Tongue (tissue), 2 donors: ENCODE results near the gene ME3. TPM values are rescaled to one million over a fixed set of nuclear protein-coding genes. Genes with fewer than 3 reads are reported as not detected.

Experiments
- DNase-seq: peaks from one replicate; pipeline ENCODE4 v3.0.0-alpha.2; 2015
- total RNA-seq: library from RNA; depleted of rRNA; stranded (reverse); fragments of >200 nt; gene quantifications from one replicate; pipeline ENCODE4 v1.2.3, GENCODE V29; 2014

Gene ME3
- total RNA-seq: 18.2 TPM

DNA sequence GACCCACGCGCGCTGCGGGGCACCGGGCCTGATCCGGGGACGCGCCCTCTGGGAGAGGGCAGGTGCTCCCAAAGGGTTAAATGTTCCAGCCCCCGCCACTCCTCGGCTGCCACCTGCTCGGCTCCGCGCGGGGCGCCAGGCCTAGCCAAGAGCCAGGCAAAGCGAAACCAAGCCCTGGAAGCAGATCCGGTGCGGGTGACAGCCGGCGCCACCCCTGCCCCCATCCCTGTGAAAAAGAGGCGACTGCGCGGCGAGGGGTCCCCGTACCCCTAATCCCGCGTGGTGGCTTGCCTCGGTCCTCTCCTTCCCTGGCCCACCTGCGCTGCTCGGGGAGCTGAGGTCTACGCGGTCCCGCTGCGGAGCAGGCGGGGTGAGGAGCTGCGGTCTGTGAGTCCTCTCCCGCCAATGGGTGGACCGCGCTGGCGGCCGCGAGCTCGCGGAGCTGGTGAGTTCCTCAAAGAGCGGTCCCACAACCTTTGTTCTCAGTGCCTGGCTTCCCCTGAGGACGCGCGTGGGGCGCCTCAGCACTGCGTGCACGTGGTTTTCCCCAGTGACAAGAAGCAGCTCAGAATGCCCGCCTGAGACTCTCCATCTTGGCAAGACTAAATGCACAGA lies at the start of gene ME3:
TSS of gene ME3 (minus strand) at position 610 of the 615 bp plus-strand sequence.
- DNase-seq: peak; percentile 80

DNA sequence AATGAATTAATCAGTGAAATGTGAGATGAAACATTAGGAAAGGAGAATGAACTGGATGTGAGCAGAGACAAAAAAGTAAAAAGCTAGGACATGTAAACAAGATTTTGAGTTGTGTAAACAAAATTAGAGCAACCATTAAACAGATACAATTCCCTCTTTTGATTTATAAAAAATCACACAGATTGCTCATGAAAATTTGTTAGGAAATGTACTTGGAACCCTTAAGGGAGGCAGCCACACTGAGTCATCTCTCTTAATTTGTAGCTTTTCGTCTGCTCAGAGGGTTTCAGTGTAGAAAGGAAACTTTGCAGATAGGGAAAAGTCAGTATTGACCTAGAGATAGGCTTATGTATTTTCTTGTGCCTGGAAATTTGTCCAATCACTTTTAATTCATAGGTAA lies 49.6 kb upstream of the ME3 start:
- no peak for DNase-seq

DNA sequence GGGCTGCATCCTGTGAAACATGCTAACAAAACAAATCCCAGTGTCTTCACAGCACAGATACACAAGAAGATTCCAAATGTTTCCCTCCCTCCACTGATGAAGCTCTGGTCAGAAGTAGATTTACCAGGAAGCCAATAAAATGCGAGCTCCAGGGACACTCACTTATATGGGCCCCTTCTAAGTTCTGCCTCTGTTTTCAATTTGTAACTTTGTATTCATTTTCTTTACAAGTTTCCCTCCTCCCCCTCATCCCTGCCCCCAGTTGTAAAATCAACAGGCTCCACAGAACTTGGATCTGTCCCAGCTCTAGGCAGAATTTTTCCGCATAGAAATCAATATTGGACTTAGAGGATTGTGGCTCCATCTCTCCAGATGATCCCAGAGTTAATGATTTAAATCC lies 48.1 kb upstream of the ME3 start:
- no peak for DNase-seq

DNA sequence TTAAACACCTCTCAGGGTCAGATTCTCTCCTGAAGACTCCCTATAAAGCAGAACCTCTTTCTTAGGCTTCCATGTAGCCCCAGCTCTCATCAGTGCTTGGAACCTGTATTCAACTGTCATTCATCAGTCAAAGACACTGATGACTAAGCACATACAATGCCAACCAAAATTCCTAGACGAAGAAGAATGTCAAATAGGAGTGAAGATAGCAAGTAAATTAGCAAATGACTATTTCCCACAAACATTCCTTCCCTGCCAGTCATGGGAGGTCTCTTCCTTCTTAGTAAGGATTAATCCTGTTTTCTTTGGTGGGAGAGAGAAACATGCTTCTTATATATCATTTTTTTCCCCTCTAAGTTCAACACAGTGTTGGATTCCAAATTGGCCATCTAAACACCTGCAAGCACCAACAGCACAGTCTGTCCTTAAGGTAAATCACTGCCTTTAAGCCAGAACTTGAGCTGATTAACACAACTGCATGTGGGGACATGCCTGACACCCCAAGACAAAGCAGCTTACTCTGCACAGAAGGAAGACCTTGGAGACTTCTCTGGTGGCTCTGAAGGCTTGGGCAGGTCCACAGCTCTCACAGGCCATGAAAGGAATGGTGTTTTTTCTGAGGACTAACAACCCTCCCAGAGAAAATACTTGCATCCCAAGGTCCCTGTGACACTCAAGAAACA lies 47.5 kb upstream of the ME3 start:
- no peak for DNase-seq

DNA sequence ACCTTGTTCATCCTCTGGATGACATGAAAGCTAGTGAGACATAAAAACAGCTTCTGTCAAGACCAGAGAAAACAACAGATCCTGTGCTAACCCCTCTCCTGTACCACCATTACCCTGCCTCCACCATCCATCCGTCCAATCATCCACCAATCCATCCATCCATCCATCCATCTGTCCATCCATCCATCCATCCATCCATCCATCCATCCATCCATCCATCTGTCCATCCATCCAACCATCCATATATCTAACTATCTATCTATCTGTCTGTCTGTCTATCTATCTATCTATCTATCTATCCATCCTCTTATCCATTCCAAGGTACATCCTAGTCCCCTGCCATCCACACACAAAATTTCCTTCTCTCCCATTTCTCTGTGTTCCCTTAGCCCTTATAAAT lies 46.6 kb upstream of the ME3 start:
- no peak for DNase-seq

DNA sequence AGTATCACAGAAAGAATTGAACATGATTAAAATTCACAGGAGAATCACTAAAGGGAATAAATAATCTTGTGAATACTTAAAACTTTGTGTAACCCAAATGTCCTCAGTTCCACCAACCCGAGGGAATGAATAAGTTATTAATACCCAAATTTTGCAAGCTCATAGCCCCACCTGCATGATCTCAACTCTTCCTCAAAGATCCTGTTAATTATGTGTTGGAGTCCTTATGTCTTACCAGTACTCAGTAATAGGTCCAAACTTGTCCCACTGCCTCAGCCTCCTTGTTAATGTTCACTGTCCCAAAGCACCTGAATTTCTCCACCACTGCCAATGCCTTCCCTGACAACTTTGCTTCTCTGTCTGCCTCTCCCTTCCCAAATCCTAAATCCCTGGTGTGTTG lies 46.1 kb upstream of the ME3 start:
- no peak for DNase-seq

DNA sequence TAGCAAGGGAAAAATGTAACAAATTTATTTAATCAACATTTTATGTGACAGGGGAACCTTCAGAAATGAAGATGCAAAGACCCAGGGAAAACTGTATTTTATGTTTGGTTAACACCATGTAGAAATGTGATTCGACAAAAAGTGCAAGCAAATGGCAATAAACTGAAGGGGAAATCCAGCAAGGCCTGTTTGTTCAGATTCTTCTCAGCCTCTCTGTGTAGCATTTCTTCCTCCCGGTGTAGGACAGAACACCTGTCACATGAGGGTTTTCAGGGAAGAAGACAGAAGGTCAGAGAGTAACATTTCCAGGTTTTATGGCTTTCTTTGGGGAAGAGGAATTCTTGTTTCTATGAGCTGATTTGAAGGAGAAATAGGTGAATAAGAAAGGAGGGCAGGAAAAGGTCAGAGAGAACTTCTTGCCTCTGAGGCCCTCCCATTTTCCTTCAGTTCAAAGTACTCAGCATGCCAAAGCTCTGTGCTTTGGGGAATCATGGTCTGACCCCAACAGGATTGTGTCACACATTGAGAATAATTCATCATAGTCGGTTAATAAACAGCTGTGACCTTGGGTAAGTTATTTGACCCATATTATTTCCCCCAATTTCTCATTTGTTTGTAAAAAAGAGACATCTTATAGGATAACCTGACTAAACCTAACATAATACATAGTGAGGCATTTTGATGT lies 45.5 kb upstream of the ME3 start:
- no peak for DNase-seq

DNA sequence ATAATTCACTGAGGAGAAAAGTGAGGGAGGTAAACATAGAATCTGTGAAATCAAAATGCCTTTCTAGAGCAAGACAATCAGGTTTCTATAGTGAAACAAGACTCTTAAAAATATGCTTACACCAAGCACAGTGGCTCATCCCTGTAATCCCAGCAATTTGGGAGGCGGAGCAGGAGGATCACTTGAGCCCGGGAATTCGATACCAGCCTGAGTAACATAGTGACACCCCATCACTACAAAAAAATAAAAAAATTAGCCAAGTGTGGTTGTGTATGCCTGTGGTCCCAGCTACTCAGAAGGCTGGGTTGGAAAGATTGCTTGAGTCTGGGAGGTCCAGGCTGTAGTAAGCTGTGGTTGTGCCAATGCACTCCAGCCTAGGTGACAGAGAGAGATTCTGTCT lies 43.2 kb upstream of the ME3 start:
- DNase-seq: no peak

DNA sequence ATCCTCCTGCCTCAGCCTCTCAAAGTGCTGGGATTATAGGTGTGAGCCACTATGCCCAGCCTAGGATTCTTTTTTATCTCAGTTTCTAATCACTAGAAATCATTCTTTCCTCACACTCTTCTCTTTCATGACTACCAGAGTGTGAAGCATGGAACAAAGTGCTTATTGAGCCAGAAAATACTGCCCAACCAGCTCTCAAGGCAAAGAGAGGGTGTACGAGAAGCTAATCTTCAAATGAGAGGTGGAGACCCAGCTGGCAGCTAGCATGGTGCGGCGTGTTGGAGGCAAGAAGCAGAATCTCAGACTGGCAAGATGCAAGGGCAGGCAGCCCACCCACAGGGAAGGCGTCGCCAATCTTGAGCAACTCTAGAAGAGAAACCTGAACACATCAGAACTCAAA lies 41.1 kb upstream of the ME3 start:
- no peak for DNase-seq

DNA sequence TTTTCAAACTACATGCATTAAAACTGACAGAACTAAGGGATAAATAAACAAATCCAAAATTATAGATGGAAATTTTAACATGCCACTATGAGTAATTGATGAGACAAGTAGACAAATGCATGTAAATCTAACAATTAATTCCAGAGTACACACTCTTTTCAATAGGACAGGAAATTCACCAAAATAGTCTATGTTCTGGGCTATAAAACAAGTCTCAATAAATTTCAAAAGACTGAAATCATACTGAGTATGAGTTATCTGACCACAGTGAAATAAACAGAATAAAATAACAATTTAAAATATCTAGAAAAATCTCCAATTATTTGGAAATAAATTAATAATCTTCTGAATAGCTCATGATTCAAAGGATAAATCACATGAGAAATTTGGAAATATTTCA lies 38.5 kb upstream of the ME3 start:
- no peak for DNase-seq

DNA sequence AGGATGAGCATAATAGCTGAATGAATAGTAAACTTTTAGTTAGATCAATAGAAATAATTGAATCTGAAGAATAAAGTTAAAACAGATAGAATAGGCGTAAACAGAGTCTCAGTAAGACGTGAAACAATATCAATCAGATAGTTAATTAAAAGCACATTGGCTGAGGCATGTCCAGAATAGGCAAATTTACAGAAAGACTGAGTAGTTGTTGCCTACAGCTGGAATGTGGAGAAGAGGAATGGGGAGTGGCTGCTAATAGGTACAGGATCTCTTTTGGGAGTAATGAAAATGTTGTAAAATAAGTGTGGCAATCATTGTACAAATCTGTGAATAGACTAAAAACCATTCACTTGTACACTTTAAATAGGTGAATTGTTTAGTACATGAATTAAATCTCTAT lies 36.3 kb upstream of the ME3 start:
- DNase-seq: no peak

DNA sequence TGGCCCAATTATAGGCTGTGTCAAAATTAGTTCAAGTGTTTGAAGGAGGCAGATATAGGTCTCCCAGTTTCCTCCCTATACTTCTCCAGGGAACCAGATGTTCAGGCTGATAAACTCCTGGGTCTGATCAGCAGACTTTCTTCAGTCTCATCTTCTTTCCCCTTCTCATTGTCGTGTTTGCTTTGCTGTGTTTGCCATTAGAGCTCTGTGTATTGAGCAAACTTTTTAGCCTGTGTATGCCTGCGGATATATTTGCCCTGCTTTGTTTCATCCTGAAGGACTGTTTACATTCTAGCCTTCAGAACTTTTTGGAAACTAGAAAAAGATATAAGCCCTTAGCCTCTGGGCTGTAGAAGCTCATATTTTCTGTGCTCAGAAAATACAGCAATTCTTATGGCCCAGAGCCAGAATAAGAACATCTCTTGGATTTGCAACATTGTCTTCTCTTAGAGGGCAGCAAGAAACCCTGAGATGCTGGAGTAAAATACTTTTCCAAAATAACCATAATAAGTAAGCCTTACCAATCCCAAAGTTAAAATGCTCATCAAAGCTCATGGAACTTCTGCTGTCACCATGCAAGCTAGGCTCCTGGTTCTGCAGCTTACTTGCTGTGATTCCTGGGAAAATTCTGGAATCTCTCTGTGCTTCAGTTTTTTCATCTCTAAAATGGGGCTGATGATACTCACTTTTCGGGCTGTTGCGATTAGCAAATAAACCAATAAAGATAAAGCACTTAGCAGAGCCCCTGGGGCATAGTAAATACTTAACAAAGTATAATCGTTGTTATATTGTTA lies 34.1 kb upstream of the ME3 start:
- DNase-seq: no peak

DNA sequence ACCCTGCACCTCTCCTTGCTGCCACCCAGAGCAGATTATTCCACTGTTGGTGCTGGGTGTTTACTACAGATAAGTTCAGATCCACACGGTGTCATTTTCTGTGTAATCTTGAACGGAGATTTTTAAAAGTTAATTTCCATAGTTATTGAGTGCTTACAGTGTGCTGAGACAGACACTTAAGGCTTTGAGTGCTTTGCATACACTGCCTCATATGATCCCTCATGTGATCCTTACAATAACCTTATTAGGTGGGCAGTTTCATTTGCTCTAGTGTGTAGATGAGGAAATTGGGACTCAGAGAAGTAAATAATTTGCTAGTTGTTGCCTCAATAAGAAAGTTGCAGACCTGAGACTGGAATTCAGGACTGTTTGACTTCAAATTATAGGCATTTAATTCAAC lies 32.3 kb upstream of the ME3 start:
- DNase-seq: no peak

DNA sequence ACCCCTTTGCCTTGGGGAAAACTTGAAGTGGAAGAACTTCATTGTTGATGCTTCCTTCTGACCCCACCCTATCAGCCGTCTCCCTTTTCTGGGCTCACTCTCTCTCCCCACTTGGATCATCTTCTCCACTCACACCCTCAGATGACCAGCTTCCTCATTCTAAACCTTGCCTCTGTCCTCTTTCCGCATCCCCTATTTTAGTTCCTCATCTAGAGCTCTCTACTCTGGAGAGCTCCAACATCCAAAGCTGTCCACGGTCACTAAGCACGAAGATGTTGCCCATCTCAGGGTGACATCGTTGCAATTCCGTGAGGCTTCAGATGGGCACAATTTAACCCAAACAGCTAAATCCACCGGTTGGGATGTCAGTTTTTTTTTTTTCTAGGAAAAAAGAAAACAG lies 31.6 kb upstream of the ME3 start:
- no peak for DNase-seq

DNA sequence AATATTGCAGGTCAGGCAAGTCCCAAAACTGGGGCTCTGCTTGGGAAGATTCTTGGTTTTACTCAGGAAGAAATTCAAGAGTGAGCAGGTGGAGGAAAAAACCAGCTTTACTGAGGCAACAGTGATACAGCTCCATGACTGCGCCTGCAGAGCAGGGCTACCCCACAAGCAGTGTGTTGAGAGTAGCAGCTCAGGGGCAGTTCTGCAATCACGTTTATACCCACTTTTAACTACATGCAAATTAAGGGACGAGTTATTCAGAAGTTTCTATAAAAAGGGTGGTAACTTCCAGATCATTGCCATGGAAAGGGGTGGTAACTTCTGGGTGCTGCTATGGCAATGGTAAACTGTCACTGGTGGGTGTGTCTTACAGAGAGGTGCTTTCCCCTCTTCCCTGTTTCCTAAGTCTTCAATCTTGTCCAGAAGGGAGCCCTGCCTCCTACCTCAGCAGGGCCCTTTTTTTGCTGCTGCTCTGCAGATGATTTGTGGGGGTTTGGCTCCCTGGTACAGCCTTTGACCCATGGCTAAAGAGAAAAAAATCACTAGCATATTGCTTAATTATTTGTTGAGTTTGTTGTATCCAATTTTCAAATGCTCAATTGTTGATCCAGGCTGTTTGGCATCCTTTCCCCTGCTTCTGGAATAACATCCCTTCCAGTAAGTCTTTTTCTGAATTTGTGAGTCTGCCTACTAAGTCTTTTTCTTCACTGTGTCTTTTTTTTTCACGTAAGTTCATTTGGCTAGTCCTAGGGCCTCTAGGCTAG lies 30.0 kb upstream of the ME3 start:
- DNase-seq: no peak

DNA sequence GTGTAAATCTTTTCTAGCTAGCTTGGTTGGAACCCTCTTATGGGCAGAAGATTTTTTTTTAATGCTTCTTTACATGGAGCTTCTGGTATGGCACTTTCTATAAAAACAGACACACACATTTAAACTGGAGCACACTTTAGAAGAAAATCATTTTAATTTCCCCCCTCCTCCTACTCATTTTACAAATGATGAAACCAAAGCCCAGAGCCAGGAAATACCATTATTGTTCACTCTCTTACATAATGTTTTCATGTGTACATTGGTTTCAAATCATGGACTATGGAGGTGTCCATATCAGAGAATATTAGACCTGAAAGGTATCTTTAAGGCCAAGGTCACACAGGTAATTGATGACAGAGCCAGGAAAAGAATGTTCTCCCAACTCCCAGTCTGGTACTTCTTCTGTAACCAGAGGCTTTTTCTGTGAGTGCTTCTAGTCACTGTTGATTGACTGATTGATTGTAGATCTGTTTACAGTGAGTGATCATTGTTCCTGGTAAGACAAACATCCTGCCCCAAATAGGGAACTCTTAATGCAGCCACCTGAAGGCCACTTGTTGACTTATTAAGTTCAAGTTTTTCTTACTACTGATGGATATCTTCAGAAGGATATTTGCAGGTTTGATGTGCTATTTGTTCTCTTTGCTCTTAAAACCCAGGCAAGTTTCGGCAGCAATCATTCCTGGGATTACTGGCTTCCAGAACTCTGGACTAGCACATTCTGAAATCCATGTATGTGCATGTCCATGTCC lies 26.8 kb upstream of the ME3 start:
- no peak for DNase-seq

DNA sequence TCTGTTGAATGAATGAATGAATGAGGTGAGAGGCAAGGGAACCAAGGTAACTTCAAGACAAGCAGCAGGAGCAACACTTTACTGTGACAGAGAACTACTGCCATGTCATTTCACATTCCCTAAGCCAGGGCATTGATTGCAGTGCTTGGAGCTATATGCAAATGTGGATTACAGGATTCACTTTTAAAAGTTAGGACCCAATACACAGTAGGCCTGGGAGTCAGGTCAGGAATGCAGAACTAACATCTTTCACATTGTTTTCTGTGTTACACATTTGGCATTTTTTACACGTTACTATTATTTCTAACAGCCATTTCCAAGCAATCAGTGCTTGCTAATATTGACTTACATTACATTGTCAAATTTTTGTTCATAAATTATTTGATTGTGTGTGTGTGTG lies 26.2 kb upstream of the ME3 start:
- no peak for DNase-seq

DNA sequence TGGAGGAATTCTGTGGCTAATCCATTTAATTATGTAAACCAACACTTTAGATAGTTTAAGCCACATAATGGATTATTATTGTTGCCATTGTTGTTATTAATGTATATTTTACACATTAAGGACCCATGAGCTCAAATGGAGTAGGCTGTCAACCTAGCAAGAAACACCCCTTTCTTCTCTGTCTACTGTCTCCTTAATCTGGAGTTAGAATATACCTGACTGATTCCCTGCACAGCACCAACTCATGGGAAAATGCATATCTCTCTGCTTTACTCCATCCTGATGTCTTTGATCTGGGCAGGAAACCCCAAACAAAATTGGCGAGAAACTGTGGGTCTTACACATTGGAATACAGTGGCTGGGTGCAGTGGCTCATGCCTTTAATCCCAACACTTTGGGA lies 24.0 kb upstream of the ME3 start:
- DNase-seq: no peak

DNA sequence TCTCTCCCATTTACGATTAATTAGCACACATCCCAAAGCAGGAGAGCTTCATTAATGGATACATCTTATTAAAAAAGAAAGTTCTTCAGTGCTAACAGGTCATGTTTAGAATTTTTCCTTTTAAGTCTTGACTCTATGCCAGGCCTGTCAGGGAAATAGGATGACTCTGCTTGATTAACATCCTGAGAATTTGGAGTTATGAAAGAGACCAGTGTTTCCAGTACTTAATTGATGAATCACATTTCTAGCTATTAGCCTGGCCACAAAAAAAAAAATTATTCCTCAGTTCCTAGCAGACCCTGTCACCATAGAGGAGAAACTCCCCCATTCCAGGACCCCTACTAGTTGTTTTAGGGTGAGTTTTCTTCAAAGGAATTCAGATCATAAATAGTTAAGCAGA lies 23.6 kb upstream of the ME3 start:
- no peak for DNase-seq

DNA sequence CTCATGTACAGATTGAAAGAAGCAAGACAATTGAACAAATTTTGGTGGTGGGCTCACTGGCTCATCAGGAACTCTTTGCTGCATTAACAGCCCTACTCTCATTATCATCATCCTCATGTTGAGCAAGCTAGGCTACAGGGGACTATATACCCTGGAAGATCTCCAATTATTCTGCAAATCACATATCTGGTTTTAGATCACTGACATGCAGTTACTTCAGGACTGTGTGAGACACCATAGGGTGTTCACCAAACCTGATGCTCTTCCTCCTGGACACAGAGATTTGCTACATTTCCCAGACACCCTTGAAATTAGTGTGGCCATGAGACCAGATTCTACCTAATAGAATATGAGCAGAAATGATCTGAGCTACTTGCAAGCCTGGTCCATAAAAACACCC lies 23.0 kb upstream of the ME3 start:
- DNase-seq: no peak

DNA sequence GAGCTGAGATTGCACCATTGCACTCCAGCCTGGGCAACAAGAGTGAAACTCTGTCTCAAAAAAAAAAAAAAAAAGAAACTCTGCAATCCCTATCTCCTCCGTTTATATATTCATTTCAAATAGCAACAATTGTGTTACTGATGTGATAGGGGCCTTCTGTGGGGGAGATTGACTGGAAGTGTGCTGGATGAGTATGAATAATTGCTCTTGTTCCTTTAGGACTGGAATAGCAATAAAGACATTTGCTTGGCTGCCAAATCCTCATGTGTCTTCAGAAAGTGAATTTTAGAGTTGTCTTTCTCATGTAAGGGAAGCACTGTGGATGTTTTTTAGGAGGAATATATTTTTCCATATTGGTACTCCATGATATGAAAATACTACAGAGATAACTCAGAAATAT lies 21.1 kb upstream of the ME3 start:
- no peak for DNase-seq

DNA sequence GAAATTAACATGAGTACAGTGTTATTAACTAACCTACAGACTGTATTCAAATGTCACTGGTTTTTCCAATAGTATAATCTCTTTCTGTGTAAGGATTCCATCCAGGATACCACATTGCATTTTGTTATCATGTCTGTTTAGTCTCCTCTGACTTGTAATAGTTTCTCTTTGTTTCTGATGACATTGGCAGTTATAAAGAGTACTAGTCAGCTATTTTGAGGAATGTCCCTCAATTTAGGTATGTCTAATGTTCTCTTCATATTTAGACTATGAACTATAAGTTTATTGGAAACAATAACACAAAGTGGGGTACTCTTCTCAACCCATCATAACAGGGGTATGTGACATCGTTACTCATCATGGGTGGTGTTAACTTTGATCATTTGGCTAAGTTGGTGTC lies 20.3 kb upstream of the ME3 start:
- DNase-seq: no peak
